Lower leg skin (tissue), 3 donors: ENCODE measurements around the gene HSD17B13.

Source experiments
- CTCF ChIP-seq, 3 donors: fragments of 450-650 bp; IDR thresholded peaks; one replicate each; pipeline ENCODE4 v1.5.1; 2016; ENCODE audit warnings: antibody characterized with exemption in 3 of 3, mild to moderate bottlenecking in 3 of 3, moderate library complexity in 2 of 3
- POLR2A ChIP-seq, 2 donors: fragments of 450-650 bp; IDR thresholded peaks; one replicate each; pipeline ENCODE4 v1.6.1; 2016 to 2017; ENCODE audit warnings: antibody characterized with exemption in 2 of 2, mild to moderate bottlenecking in 1 of 2, moderate library complexity in 1 of 2

GRCh38 chr4:87299898-87300297 lies 22.8 kb downstream of the HSD17B13 start:
- TF ChIP-seq CTCF (IDR thresholded peaks at IDR 0.05) = no peak
- no peak for TF ChIP-seq POLR2A (IDR thresholded peaks at IDR 0.05)
